ENCODE data around the gene AUH.
A peak's percentile ranks its signal among the peaks of the same experiment; 100 is the strongest.
"Not testable (repeated sequence)": the region's sequence is repeated elsewhere in the genome, so short reads cannot be mapped to it uniquely, and the experiment has no call there.

Gene AUH

DNA sequence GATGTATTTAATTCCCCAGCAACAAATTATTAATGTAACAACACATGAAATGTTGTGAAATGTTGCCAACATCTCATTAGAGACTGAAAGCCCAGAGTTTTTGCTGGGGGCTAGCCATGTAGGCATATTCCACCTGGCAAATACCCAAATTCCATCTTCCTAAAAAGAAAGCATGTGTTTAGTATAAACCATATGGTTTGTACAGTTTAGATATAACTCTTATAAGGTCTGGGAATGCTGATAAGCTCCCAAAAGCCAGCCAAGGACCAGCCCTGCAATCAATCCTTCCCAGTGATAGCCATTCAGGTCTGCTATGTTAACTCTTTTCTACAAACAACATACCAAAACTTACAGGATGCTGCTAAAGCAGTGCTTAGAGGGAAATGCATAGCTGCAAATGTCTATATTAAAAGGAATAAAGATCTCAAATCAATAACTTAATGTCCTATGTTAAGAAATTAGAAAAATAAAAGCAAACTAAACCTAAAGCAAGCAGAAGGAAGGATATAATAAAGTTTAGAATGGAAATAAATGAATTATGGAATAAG is 158.9 kb downstream of the AUH start:
- DNase-seq, result no peak

DNA sequence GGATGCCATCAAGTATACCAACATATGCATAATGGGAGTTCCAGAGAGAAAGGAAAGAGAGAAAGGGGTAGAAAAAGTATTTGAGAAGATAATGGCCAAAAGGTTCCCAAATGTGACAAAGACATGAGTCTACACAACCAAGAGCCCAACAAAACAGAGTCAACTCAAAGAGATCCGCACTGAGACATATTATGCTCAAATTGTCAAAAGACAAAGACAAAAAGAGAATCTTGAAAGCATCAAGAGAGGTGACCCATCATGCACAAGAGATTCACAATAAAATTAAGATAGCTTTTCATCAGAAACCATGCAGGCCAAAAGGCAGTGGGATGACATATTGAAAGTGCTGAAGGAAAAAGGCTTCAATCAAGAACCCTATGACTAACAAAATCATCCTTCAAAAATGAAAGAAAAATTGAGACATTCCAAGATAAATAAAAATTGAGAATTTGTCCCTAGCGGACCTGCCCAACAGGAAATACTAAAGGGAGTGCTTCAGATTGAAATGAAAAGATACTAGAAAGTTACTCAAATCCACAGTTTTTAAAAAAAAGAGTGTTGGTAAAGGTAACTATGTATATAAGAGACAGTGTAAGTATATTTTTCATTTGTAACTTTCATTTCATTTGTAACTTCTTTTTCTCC is 160.9 kb downstream of the AUH start:
- no peak for DNase-seq

DNA sequence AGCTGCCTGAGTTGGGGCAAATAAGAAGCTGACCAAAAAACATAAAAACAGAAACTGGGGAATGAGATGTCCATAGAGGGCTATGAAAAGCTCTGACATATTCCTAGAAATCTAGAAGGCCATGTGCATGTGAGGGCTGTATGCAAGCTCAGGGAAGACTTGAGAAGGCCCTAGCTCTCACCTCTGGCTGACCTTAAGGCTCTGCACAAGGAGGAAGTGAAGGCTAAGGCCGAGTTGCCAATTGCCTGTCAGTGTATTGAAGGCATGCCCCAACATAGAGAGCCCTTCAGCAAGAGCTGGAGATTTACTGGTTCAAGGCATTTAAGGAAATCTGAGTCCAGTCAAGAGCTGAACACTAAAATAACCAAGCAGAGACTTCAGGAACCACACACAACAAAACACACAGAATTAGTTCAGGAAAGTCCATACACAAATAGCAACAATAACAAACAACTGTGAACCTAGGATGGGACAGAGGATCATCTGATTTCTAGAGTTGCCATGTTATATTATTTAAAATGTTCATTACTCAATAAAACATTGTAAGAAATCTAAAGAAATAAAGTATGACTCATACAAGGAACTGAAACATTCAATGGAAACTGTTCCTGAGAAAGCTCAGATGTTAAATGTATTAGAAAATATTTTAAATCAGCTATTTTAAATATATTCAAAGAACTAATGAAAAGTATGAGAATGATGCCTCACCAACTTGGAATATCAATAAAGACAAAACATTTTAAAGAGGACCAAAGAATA is 161.8 kb downstream of the AUH start:
- no peak for DNase-seq

DNA sequence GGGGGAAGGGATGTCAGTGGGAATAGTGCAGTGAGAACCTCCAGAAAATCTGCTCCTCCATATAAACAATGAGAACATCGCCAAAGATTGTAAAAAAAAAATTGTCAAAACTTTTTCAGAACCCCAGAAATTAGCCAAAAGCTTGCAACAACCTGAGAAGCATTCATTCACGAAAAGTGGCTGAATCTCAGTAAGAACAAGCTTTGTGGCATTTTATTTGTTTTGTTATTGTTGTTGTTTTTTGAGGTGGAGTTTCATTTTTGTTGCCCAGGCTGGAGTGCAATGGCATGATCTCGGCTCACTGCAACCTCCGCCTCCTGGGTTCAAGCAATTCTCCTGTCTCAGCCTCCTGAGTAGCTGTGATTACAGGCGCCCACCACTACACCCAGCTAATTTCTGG is 162.8 kb downstream of the AUH start:
- not testable (repeated sequence) for DNase-seq

DNA sequence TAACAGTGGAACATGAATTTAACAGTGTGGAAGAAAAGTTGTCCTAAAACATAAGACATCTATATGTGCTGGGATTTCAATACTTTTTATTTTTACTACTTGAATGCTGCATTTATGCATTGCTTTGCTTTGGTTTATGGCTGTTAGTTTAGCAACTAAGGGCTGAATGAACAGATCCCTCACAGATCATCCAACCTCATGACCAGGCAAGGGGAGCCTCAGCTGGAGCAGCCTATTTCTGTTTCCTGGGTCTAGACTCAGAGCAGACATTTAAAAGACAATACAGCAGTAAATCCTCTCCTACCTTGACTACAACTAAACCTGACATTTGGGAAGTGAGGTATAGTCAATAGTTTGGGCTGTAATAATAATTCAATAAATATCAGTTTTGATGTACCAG is 163.3 kb downstream of the AUH start:
- no peak for DNase-seq

DNA sequence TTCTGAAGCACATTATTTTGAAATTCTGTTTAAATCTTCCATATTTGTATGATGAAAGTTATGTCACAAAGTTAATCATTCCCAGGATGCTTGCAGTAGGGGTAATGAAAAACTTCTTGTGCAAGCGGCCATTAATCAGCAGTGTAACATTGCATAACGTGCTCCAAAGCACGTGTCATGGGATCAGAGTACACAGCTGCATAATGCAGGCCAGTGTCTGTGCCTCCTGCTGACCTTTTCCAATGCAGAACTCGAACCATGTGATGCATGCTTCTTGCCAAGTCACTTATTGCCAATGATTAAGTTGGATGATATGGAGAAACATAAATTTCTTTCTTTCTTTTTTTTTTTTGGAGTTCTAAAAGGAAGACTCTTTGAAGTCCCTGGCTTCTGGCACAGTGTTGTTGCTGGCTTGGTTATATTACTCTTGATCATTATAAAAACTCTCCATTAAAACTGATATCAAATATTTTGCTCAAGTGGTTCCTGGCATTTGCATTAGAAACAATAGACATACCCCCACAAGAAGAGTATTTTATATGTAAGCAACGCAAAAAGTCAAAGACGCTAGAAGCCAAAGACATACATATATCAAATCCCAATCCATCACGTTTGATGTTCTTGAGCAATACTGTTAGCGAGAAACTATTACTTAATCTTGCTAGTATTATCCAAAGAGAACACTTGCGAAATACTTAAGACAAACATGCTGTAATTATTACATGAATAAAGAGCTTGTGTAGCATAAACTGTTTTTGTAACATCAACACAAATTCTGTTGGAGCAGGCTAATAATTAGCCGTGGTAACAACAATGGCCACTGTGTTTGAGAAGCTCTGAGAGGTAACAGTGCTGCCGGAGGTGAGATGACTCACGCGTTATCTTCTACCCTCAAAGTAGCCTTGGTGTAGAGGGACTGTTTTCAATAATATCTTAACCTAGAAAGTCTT is 164.2 kb downstream of the AUH start:
- peak; percentile 20 to 45 for DNase-seq

DNA sequence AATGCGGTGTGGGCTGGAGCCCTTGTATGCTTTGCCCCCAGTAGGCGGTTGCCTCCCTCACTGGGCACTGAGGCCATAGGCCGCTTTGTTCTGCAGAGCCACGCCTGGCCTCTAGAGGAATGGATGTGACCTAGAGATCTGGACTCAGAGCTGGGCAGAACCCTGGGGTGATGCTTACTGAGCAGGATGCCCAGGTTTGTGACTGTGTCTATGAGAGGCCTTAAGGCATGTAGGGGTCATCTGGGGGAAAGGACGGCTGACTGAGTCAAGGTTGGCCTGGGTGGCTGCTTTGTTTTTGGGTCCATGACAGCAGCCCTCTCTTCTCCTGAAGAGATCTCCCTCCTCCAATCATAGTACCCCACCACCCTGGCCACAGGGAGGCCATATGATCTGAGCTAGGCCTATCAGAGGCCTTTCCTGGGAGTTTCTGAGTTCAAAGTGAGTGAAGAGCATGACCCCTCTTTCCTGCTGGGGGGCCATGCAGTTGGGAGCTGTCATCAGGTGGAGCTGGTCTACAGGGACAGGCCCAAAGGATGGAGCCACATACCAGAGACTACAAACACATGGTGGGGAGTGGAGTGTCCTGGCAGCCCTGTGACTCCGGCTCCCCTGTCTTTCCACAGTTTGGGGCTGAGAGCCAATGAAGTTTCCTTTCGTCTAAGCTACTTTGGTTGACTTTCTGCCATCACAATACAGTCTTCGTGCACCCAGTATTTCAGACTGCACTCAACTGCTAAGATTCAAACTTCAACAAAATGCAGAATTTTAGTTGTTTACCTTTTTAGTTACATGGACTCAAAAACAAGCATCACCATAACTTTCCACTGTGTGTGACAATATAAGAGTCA is 165.4 kb downstream of the AUH start:
- no peak for DNase-seq

DNA sequence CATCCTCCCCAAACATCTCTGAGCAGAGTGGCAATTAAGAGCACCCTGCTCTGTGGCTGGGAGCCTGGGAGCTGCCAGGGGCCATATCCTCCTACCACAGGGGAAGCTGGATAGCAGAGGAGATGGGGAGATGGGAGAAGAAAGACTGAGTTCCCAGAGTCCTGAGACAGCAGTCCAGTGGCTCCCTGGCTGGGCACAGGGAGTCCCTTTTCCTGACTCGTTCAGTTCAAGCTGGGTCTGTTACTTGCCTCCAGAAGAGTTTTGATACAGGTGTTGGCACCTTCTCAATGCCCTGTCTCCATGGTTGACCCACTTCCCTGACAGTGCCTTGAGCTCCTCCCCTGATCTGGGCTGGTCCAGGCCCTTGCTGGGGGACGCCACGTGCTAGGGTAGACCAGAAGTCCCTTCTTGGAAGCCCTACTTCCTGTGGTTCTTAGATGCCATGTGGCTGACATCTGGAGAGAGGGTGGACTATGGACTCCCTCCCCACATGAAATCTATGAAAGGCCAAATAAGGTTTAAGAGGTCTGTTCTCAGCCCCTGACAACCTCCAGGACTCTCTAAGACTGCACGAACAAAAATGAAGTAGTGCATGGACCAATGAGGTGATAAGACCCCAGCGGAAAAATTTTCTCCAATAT is 166.2 kb downstream of the AUH start:
- DNase-seq, result no peak

DNA sequence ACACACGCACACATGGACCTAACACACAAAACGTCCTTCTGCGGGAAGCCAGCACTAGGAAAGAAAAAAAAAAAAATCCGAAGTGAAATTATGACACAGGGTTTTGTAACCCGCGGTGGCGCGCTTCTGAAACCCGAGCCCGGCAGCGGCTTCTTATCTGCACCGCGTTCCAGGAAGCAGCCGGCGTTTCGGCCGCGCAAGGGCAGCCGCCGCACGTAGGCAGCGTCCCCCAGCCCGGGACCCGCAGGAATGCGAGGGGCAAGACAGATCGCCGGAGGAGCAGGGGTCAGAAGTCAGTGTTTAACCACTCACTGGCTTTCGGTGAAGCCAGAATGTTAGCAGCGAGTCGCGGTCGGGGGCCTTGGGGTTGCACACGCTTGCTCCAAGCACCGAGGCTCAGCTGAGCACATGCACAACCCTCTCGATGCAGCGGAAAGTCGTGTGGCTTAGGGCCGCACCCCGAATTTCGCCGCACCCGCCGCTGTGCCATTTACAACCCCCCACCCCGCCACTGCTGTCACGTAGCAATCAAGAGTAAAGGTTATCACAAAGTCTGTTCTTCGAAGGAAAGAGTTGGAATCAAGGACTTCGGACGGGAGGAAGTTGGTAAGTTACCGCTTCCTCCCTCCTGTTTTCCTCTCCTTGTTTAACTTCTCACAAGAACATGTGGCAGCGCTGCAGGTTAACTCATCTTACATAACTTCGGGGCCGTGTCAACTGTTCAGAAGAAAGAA is 167.9 kb downstream of the AUH start:
- peak; percentile 35 to 46 for DNase-seq

DNA sequence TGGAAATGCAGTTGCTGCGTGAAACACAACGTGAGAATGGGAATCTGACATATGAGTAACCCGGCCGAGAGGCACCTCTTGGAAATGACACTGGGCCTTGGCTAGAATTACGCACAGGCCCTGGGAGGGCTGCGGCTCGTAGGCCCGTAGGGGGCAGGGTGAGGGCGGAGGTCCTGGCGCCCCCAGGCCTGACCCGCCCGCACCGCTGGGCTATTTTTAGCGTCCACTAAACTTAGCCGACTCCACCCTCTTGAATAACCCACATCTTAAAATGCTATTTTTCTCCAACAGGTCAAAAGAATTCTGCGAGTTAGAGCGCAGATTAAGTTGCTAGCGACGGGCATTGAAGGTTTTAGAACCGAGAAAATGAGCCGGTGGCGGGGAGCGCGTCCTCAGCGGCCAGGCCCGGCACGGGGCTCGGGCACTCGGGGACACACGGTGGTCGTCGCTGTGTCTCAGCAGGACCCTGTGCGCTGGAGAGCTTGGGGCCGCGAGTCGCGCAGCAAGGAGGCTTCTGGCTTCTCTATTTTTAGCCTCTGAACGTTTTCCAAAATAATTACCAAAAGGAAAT is 168.5 kb downstream of the AUH start:
- DNase-seq, result no peak

DNA sequence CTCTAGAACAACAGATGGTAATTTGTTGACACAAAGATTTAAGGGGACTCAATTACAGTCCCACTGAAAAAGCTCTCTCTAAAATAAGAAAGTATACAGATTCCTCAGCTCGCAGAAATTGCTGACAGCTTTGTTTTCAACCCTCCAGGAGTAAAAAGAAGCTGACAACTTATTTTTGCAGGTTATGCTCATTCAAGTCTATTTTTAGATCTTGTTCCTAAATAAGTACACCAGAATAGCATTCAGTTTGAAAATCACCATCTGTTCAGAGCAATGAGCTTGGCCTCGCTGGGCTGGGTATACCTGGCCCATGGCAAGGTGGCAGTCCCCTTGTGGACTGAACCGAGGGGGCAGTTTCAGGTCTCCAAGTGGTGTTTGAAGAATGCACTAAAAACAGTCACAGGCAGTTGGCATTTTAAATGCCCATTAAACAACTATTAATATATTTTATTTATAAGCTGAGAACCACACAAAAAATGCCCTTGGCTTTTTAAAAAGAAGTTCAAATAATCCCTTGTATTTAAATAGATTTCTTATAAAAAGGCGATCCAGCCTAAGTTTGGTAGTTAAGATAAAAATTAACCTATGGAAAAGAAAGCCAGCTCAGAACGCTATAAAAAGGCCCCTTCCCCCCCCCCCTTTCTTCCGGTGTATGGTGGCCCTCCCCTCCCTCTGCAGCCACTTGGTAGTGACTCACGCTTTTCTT is 169.2 kb downstream of the AUH start:
- DNase-seq, result no peak

DNA sequence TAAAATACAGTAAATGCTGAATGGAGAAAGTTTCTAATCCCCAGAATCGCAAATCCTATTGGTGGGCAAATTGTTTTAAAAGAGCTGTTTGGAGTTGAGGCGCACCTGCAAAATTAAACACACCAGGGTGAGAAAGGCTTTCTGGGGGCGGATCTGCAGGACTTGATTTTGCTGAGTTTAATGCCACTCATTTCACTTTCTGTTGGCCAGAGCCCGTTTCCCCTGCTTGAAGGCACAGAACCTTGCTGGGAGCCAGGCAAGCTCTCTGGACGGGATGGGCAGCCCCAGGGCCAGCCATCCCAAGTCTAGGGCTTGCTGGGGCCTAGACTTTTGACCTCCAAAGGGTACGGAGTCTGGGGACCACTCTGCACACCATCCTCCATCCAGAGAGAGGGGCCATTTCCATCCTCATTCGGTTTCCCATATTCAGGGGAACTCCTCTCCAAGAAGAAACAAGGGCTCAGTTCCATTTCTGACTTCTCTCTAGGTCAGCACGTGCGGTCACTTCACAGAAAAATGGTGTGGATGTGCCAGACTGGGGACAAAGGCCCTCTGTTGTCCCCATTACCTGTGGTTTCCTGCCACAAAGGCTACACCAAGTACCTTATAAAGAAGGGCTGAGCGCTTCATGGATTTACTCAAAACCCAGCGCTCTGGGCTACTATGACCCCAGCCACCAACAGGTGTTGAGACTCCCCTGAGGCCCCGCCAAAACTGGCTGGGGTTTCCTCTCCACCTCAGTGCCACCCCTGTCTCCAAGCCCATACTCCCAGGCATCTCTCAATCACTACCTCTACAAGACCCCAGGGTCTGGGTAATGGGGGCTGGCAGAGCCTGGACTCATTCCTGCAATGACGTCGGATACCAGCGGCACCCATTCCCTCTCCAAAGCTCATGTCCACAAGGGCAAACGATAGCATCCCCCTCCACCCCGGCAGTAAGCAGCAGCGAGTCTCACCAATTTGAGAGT is 170.0 kb downstream of the AUH start:
- no peak for DNase-seq

DNA sequence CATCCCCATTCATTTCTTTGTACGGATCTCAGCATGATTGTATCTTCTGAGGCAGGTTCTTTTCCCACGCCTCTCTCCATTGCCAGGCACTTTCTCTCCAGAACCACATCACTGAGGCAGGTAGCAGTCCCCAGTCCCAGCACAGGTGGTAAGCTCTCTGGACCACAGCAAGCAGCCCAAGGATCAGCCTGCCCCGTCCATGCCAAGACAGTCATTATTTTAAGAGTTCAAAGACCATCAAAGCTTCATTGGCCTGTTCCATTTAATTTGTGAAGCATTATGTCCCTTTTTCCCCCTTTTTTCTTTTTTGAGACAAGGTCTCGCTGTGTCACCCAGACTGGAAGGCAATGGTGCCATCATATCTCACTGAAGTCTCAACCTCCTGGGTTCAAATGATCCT is 171.7 kb downstream of the AUH start:
- no peak for DNase-seq

DNA sequence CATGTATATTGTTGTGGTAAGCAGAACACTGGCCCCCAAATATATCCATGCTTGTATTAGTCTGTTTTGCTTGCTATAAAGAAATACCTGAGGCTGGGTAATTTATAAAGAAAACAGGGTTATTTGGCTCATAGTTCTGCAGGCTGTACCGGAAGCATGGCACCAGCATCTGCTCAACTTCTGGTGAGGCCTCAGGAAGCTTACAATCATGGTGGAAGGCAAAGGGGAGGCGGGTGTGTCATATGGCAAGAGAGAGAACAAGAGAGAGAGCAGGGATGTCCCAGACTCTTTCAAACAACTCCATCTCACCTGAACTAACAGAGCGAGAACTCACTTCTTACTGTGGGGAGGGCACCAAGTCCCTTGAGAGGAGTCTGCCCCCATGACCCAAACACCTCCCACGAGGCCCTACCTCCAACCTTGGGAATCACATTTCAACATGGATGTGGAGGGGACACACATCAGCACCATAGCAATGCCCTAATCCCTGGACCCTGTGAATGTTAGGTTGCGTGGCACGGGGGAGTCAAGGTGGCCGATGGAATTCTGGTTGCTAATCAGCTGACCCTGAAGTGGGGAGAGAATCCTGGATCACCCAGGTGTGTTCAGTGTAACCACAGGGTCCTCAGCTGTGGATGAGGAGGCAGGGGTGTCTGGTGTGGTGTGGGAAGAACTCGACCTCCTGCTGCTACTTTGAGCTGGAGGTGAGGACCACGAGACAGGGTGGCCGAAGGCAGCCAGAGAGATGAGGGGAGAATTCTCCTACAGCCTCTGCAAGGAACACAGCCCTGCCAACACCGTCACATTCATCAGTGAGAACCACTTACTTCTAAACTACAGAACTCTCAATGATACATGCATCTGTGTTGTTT is 172.8 kb downstream of the AUH start:
- DNase-seq, result no peak

DNA sequence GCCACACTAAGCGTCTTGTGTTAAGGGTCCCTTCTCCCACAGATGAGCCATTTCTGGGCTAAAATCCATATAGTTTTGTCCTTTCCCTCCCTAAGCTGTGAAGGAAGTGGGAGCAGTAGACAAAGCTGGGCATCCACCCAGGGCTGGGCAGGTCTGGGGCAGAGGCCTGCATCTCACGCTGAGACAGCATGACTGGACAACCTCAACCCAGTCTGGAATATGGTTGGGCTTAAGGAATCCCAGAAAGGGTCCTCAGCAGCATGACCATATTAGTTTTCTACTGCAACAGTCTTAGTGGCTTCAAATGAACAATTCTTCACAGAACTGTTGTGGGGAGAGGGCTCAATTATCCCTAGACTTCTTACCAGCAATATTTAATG is 173.8 kb downstream of the AUH start:
- DNase-seq, result no peak

DNA sequence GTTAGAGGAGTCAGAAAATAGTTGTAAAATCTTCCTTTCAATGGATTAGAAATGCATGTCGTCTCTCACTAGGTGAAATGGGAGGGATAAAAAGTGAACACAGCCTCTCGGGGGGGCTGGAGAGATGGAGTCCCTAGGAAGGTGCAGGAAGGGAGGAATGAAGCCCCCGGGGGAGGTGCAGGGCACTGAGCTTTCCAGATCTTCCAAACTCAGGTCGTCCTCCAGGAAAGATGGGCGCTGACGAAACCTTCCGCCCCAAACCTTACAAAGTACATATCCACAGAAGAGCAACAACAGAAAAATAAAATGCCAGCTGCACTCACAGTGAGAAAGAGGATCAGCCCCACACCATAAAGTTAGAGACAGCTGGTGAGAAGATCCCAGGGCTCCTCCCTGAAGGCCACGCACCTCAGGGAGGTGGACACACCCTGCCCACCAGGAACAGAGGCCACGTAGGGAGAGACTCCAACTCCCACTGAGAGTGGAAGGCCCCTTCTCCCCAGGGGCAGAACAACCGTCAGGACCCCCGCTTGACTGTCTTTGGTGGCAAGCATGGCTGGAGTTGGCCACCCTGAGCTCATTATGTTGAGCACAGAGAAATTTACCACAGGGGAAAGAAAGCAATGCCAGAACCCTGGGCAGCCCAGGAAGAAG is 174.3 kb downstream of the AUH start:
- DNase-seq, result no peak

DNA sequence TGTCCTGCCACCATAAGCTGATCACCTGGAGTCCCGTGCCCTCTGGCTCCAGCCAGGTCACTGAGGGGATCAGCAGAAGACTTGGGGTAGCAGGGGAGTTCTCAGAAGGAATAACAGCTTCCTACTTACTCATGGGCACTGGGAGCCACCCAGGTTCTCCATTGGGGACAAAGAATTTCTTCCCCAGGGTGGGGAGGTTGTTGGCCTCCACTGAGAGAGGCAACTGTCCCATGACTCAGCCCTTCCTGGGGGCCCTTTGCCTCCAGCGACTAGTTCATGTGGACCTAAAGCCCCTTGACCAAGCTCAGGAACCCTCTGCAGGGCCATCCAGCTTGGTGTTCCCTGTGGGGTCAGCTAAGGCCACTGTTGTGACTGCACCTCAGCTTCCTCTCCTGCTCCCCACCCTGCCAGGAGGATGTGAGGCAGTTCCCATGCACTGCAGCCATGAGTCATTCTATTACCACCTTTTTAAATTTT is 175.0 kb downstream of the AUH start:
- DNase-seq, result no peak

Data from hippocampal formation (tissue), 2 donors.